GM21576 (cell line): ENCODE results near the gene AUTS2.

Experiments used
- ATAC-seq: cut with Tn5 transposase; IDR thresholded peaks from one replicate; pipeline ENCODE4 v1.9.1; 2021; ENCODE audit warnings: mild to moderate bottlenecking, moderate library complexity; ENCODE audit not compliant: unreplicated experiment

AUTS2 gene

DNA sequence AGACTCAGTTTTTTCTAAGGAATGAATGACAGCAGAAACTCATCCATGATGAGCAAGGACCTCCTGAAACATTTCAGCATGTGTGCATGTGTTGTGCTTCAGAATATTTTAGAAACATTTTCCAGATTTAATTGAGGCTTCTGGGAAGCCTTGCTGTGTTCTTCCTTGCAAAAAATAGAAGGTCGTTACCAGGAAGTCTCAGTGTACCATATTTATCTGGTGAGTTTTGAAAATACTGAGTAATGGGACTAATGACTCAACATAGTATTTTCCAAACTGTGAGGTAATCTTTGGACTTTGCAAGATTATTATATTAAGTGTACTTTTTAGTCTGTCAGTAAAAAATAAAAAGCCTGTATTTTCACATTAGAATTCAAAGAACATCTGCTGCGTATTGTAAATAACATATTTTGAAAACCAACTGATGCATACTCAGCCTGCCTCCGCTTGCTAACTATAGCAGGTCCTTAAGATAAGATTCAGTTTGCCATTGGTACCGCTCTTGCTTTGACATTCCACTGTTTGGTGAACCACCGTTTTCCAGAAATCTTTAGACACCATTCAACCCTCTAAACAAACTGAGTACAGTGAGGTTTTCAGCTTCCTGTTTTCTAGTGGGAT lies 794.1 kb downstream of the AUTS2 start:
- ATAC-seq, result no peak

DNA sequence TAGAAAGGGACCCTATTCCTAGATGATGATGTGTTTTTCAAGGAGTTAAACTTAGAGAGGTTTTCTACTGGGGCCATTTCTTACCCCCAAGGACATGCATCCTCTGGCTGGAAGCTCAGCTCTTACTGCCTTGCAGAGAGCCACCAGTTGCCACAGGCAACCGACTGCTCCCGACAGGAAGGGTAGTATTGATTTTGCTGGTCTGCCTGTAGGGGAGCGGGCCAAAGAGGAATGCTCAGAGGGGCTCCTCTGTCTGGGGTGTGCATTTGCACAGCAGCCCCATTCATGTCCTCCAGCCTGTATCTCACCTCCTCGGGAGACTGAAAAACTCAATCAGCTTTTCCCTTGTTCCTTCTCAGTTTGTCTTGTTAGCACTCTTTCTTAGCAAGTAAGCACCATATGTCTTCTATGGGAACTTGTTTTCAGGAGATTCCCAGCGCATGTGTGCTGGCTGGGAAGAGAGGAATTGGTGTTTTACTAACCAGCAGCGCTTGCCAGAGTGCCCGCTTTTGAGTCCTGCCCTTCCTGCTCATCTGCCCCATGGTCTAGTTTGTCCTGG lies 794.7 kb downstream of the AUTS2 start:
- no peak for ATAC-seq

- no peak for ATAC-seq
Measured at GRCh38 chr7:70393956-70394355, 795.7 kb downstream of the AUTS2 start.

DNA sequence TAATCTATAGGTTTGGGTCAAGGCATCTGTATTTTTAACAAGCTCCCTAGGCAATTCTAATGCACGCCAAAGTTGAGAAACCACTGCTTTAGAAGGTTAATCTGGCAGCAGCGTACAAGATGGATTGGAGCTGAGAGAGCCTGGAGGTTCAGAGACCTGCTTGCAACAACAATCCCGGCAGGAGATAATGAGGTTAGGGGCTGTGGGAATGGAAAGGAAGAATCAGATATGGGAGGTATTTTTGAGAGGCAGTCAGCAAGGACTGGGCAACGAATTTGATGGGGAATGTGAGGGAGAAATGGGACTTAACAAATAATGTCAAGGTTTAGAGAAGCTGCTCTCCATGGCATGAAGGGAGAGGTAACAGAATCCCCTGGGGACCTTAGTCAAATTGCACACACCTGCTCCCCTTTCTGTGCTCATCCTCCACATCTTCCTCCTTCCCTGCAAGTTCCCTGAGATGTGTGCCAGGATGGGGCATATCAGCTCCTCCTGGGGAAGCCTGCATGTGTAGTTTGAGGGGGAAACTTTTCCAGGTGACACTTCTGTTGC lies 802.6 kb downstream of the AUTS2 start:
- no peak for ATAC-seq

- ATAC-seq, result no peak
Measured at GRCh38 chr7:70402069-70402468, 803.8 kb downstream of the AUTS2 start.

DNA sequence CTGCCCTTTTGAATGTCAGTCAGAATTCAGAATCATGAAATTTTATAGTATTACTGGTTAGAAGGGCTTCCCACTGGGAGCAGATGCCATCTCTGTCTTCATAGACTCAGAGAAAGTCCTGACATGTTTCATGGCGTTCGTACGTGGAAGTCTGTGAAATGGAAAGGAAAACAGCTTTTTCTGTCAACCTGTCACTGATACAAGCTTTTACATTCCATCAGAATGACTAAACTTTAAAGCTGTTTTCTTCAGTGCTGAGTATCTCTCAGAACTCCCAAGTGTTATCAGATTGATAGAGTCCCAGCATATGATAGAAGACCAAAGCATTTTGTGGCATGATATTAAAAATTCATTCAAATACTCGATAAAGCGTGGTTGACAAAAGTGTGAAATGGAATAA lies 807.0 kb downstream of the AUTS2 start:
- no peak for ATAC-seq

- ATAC-seq, result no peak
Measured at GRCh38 chr7:70406186-70406949, 808.1 kb downstream of the AUTS2 start.

DNA sequence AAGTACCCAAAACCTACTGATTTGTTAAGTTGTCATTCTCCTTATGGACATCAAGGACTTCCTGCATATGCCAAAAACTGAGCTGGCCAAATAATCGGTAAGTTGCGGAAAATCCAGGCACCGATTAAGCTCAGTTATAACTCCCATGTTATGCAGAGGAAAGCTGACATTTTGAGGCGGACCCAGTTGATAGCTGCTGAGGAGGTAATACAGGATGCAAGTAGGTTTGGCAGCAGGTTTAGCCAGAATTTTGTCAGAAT lies 808.6 kb downstream of the AUTS2 start:
- no peak for ATAC-seq

- no peak for ATAC-seq
Measured at GRCh38 chr7:70408477-70408876, 810.2 kb downstream of the AUTS2 start.

- no peak for ATAC-seq
Measured at GRCh38 chr7:70408891-70409290, 810.6 kb downstream of the AUTS2 start.

- ATAC-seq, result no peak
Measured at GRCh38 chr7:70410134-70410750, 812.0 kb downstream of the AUTS2 start.

GRCh38 chr7:70414368-70414767 lies 816.1 kb downstream of the AUTS2 start:
- ATAC-seq, result no peak

GRCh38 chr7:70415179-70415972 lies 817.1 kb downstream of the AUTS2 start:
- ATAC-seq, result peak; percentile 57

- ATAC-seq, result no peak
Measured at GRCh38 chr7:70416347-70416985, 818.2 kb downstream of the AUTS2 start.

GRCh38 chr7:70416986-70417655 lies 818.8 kb downstream of the AUTS2 start:
- ATAC-seq, result no peak

DNA sequence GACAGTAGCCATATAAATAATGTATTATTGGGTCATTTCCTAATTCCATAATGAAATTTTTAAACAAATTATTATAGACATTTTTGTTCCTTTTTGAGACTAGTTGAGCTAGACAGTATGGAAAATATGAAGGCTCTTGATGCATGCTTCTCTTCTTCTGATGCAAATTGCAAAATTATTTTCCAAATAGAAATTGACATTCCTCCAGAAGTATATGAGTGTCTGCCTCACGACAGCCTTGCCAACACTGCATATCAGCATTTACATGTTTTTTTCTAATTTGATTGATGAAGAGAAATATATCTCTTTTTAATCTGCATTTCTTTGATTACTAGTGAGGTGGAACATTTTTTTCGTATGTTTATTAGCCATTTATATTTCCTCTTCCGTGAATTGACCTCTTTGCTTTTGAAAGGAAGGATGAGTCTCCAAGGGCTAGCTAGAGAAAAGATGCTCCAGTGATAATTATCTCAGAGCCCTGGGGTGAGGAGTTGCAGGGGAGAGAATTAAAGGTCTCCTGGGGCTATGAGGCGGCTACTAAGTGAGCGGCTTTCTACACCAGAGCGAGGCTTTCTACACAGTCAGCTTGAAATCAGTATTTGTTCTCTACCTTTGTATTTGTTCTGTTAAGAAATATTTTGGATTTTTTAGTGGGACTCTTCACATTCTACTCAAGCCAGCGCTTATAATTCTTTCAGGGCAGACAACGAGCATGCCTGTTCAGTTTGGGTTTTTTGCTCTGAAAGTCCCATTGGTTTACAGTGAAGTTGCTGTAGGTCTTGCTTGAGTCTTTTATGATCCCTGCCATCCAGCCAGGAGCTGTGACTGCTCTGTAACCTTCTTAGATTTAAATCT lies 821.5 kb downstream of the AUTS2 start:
- ATAC-seq, result no peak

GRCh38 chr7:70420381-70420662 lies 822.0 kb downstream of the AUTS2 start:
- no peak for ATAC-seq

- ATAC-seq, result no peak
Measured at GRCh38 chr7:70421319-70421718, 823.0 kb downstream of the AUTS2 start.

DNA sequence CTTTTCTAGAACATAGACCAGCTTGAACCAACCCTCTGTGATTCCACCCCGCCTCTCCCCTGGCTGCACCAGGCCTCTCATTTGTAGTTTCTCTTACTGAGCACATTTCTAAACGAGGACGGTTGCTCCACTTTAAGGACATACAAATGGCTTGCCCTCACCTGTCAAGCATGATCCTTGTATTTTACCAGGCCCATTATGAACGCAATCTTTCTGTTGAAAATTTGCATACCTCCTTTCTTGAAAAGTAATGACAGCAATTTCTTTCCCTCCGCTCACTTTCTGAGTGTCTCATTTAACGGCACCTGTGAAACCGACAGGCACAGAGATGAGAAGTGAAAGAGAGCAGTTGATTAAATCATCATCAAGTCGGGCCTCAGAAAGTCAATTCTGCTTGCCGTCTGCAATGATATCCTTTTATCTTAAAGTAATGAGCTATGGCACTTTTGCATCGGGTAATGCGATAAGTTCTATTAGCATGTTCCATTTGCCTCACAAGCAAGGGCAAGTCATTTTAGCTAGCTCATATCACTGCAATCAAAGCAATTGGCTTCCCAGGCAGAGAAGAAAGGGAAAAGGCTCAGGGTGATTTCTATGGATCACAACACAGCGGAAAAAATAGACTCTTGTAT lies 828.1 kb downstream of the AUTS2 start:
- ATAC-seq, result peak; percentile 70
